WTC11 (cell line): ENCODE data around the gene DHTKD1.

Experiments
- NR2C2 ChIP-seq: sonication (generic); formaldehyde crosslinking; IDR thresholded peaks from 2 replicates; pipeline ENCODE4 v1.8.0; 2022; ENCODE audit warnings: mild to moderate bottlenecking, missing genetic modification reagents
- TF ChIP-seq, protein P1 (sequence below): fragments of 200-600 bp; IDR thresholded peaks from 2 replicates; pipeline ENCODE4 v1.8.0; 2022; ENCODE audit warnings: antibody characterized with exemption

DNA sequence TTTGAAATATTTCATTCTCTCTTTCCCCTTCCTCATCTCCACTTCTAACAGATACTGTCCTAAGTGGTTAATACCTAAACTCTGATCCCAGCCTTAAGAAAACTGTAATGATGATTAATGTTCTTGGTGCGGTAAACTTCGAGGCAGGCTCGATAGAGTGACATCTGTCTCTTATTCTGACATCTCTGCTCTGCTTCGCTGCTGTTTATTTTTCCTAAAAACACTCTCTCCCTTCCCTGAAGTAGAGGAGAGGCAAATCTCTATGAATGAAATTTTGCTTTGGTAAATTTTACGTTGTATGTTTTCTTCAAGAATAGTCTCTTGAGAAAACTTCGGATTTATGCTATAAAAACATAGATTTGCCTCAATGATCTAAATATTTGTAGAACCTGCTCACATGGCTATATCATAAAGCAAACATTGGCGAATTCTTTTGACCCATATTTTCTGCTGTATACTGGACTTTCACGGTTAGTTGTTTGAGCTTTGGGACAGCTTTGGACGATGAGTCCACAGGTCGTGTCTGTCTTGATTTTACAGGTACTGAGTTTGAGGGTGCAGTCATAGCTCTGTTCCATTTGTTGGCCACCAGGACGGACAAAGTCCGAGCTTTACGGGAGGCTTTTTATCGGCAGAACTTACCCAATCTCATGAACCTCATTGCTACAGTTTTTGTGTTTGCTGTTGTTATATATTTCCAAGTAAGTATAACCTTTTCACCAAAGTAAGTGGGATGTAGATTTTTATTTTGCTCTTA lies 87.8 kb downstream of the DHTKD1 start:
- no peak for TF ChIP-seq NR2C2
- TF ChIP-seq, protein P1, sequence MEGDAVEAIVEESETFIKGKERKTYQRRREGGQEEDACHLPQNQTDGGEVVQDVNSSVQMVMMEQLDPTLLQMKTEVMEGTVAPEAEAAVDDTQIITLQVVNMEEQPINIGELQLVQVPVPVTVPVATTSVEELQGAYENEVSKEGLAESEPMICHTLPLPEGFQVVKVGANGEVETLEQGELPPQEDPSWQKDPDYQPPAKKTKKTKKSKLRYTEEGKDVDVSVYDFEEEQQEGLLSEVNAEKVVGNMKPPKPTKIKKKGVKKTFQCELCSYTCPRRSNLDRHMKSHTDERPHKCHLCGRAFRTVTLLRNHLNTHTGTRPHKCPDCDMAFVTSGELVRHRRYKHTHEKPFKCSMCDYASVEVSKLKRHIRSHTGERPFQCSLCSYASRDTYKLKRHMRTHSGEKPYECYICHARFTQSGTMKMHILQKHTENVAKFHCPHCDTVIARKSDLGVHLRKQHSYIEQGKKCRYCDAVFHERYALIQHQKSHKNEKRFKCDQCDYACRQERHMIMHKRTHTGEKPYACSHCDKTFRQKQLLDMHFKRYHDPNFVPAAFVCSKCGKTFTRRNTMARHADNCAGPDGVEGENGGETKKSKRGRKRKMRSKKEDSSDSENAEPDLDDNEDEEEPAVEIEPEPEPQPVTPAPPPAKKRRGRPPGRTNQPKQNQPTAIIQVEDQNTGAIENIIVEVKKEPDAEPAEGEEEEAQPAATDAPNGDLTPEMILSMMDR: no peak
